K562 (cell line): ENCODE results near the gene COX14. TPM values are rescaled to one million over a fixed set of nuclear protein-coding genes. Genes with fewer than 3 reads are reported as not detected.
A peak's percentile ranks its signal among the peaks of the same experiment; 100 is the strongest.

Experiments used
- ATAC-seq: fragments of 200-7000 bp; cut with Tn5 transposase; 3 replicates; pipeline ENCODE4 v1.9.1; 2020; ENCODE audit warnings: moderate library complexity
- BruUV-seq: library from RNA; stranded (reverse); fragments of 400-500 nt; replicated peaks from 2 replicates; lab custom pipeline; 2021; lab: Mats Ljungman, UMichigan
- CTCF ChIA-PET: fragments of 300-600 bp; formaldehyde crosslinking; extraction: SDS; loops from one replicate; lab custom pipeline; 2021; ENCODE audit warnings: low intra/inter-chr PET ratio; lab: Yijun Ruan, JAX
- POLR2A ChIA-PET: fragments of 300-600, 350-650 bp; sonication (Branson Sonifier 250); formaldehyde crosslinking; extraction: SDS; loops from one replicate; lab custom pipeline; 2021; ENCODE audit warnings: antibody characterized with exemption, inconsistent platforms; lab: Yijun Ruan, JAX
- DNase-seq, 4 experiments: peaks; one replicate each; pipeline versions ENCODE4 v3.0.0 to v3.0.0-alpha.2; 2011 to 2018; ENCODE audit warnings: low spot score in 3 of 4, mixed read lengths in 3 of 4; ENCODE audit errors: extremely low read depth in 1 of 4
- FAIRE-seq: peaks from 2 replicates; lab custom pipeline; 2011; peaks lifted over from hg19 to GRCh38; lab: Jason Lieb, UNC
- H2AFZ ChIP-seq: 2 replicates; pipeline ENCODE4 v1.6.0; 2011; ENCODE audit warnings: low read depth, low read length, control low read depth, inconsistent platforms
- H3K27ac ChIP-seq: fragments of 200-600 bp; 3 replicates; pipeline ENCODE4 v1.8.0; 2011; ENCODE audit warnings: low read depth, mild to moderate bottlenecking, control low read depth, inconsistent platforms, low read length, moderate library complexity, mixed read lengths; ENCODE audit errors: extremely low read depth
- H3K27me3 ChIP-seq, 2 experiments: fragments of 300-600 bp in 1 of 2; 2 replicates in 1 of 2; 3 replicates in 1 of 2; pipeline versions ENCODE4 v1.6.0 to v1.8.0; 2011; ENCODE audit warnings: inconsistent platforms in 2 of 2, low read length in 2 of 2, mild to moderate bottlenecking in 1 of 2, mixed read lengths in 1 of 2, moderate library complexity in 1 of 2; ENCODE audit not compliant: control insufficient read depth in 2 of 2, insufficient read depth in 2 of 2
- H3K36me3 ChIP-seq: fragments of 300-600 bp; 3 replicates; pipeline ENCODE4 v1.8.0; 2011; ENCODE audit warnings: mild to moderate bottlenecking, low read length, inconsistent platforms; ENCODE audit not compliant: control insufficient read depth, insufficient read depth
- H3K4me1 ChIP-seq, 2 experiments: fragments of 200-600 bp in 1 of 2; replicated peaks in 1 of 2; 2 replicates in 1 of 2; 3 replicates in 1 of 2; pipeline versions ENCODE4 v1.5.1 to v1.8.0; 2011; ENCODE audit warnings: inconsistent platforms in 2 of 2, low read length in 2 of 2, mild to moderate bottlenecking in 1 of 2, mixed read lengths in 1 of 2, moderate library complexity in 1 of 2; ENCODE audit not compliant: control insufficient read depth in 2 of 2, insufficient read depth in 2 of 2
- H3K4me2 ChIP-seq: 2 replicates; pipeline ENCODE4 v1.6.1; 2011; ENCODE audit warnings: low read length, control low read depth, inconsistent platforms, mixed read lengths; ENCODE audit not compliant: insufficient read depth
- H3K4me3 ChIP-seq: fragments of 200-600 bp; sonication (generic), shearing (Covaris generic); 2 replicates; pipeline ENCODE4 v1.5.1; 2016; ENCODE audit warnings: control low read depth, inconsistent platforms
- H3K79me2 ChIP-seq: fragments of 200-600 bp; 3 replicates; pipeline ENCODE4 v1.8.0; 2011; ENCODE audit warnings: low read length, inconsistent platforms; ENCODE audit not compliant: control insufficient read depth, insufficient read depth
- H3K9ac ChIP-seq, 2 experiments: 2 replicates each; pipeline versions ENCODE4 v1.6.0 to v1.6.1; 2011; ENCODE audit warnings: low read depth in 2 of 2, low read length in 2 of 2, control low read depth in 1 of 2, inconsistent platforms in 1 of 2, mild to moderate bottlenecking in 1 of 2, mixed read lengths in 1 of 2; ENCODE audit not compliant: insufficient read depth in 1 of 2
- H3K9me1 ChIP-seq: one replicate; pipeline ENCODE4 v1.6.0; 2011; ENCODE audit warnings: inconsistent platforms, mild to moderate bottlenecking, low read length, moderate library complexity; ENCODE audit not compliant: control insufficient read depth, insufficient read depth
- H3K9me3 ChIP-seq: replicated peaks from 2 replicates; pipeline ENCODE4 v1.5.1; 2011; ENCODE audit warnings: low read depth, low read length, inconsistent platforms; ENCODE audit not compliant: control insufficient read depth, insufficient read depth
- H4K20me1 ChIP-seq: replicated peaks from 2 replicates; pipeline ENCODE4 v1.6.1; 2011; ENCODE audit warnings: low read length, inconsistent platforms, mixed read lengths; ENCODE audit not compliant: control insufficient read depth, insufficient read depth
- SRSF3 ChIP-seq: fragments of 200-400 bp; formaldehyde crosslinking; IDR thresholded peaks from 2 replicates; pipeline ENCODE4 v1.6.1; 2016; ENCODE audit warnings: mild to moderate bottlenecking, low read length, moderate library complexity; ENCODE audit not compliant: insufficient read depth
- WGBS: fragments of 100-300 bp; shearing (Covaris generic); methylation state at CpG from one replicate; pipeline ENCODE4 v1.1.6; 2016; ENCODE audit warnings: low coverage, mixed read lengths; ENCODE audit not compliant: insufficient coverage; ENCODE audit errors: missing lambda C conversion rate; 5-methylcytosine and 5-hydroxymethylcytosine counted together
- in situ Hi-C: fragments of 300-500 bp; cut with MboI; formaldehyde crosslinking; loops from 4 replicates; pipeline ENCODE4 v1.15.0; 2018; ENCODE audit warnings: inconsistent platforms, mixed read lengths
- intact Hi-C: fragments of 100-400 bp; cut with micrococcal nuclease; formaldehyde crosslinking; loops from 2 replicates; pipeline ENCODE4 v1.14.2; 2022
- polyA plus RNA-seq, 8 experiments: library from polyadenylated mRNA; depleted of rRNA in 4 of 8; stranded (reverse) in 5 of 8; unstranded in 3 of 8; fragments of >200 nt; fragmentation: Nextera tagmentation in 2 of 8; fragmentation: Illumina TruSeq in 1 of 8; extraction: Ambion mirVana in 2 of 8; extraction: Trizol in 1 of 8; gene quantifications; 2 replicates each; pipeline versions ENCODE4 v1.2.1 to v1.2.3, GENCODE V29; 2011 to 2014; ENCODE audit warnings: inconsistent platforms in 1 of 8, missing spikeins in 1 of 8
- total RNA-seq, 7 experiments: library from RNA; depleted of rRNA in 6 of 7; stranded (reverse); fragments of >200 nt in 6 of 7; fragmentation: Illumina TruSeq in 2 of 7; extraction: Trizol in 2 of 7; gene quantifications; 2 replicates each; pipeline versions ENCODE4 v1.2.1 to v1.2.3, GENCODE V29; 2011 to 2021; ENCODE audit warnings: low replicate concordance in 1 of 7
- TF ChIP-seq, protein P1 (sequence below): sonication (generic); formaldehyde crosslinking; IDR thresholded peaks from 2 replicates; pipeline ENCODE4 v1.8.1; 2023; ENCODE audit warnings: mild to moderate bottlenecking, missing genetic modification reagents

COX14 gene
- total and polyA plus RNA-seq, 9 of the 15 experiments (the other 6 are each of a cell fraction or from before 2014, with no cell fraction given): 44.4 to 269 (median 53.4) TPM

DNA sequence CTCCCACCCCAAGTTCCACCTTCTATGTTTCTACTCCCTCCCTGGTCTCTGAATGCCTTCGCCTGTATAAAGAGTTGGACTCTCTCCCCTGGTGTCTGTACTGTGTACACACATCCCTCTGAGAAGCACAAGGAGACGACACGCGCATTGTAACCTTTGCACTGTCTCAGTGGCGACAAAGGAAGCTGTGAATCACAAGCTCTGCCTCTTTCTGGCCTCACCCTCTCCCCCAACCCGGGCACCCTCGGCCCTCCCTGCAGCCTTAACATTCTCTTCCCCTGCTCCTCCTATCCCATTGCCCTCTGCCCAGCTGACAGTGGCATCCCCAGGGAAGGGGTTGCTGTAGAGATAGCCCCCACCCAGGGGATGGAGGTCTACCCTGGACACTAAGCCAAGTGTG, 29.4 kb upstream of the COX14 start:
- H3K9me3 ChIP-seq: no peaks in the 10 kb centered on the region
- DNase-seq: no peak
- H4K20me1 ChIP-seq: peaks cover 5% of the 10 kb centered on the region
- intact Hi-C loops: no loop called here
- H3K4me2 ChIP-seq: no peak overlapping the region
- H3K4me3 ChIP-seq: no peak overlapping the region
- peaks cover 10% of the 10 kb centered on the region for H3K79me2 ChIP-seq
- no peaks in the 10 kb centered on the region for H3K27me3 ChIP-seq
- H2AFZ ChIP-seq: no peak overlapping the region
- H3K9me1 ChIP-seq: no peaks in the 10 kb centered on the region
- H3K27ac ChIP-seq: no peak overlapping the region
- in situ Hi-C loops: loop anchor here (5.0 kb wide), 1 partner anchor 95 kb away; no protein-coding TSS in a partner anchor
- CTCF ChIA-PET: no interaction called here
- BruUV-seq: no TSS peak
- 52% methylated on average over 7 of the region's 7 CpGs for WGBS
- no peak for ATAC-seq
- peaks cover 10 to 21% of the 10 kb centered on the region in 2 experiments; a peak in 4 of 5 replicates for H3K4me1 ChIP-seq
- no peak for TF ChIP-seq SRSF3
- TF ChIP-seq, protein P1, sequence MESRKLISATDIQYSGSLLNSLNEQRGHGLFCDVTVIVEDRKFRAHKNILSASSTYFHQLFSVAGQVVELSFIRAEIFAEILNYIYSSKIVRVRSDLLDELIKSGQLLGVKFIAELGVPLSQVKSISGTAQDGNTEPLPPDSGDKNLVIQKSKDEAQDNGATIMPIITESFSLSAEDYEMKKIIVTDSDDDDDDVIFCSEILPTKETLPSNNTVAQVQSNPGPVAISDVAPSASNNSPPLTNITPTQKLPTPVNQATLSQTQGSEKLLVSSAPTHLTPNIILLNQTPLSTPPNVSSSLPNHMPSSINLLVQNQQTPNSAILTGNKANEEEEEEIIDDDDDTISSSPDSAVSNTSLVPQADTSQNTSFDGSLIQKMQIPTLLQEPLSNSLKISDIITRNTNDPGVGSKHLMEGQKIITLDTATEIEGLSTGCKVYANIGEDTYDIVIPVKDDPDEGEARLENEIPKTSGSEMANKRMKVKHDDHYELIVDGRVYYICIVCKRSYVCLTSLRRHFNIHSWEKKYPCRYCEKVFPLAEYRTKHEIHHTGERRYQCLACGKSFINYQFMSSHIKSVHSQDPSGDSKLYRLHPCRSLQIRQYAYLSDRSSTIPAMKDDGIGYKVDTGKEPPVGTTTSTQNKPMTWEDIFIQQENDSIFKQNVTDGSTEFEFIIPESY (CRISPR knock-in tag): peak; percentile 64; the same call in 1 of the 2 replicates
- peaks cover 18% of the 10 kb centered on the region; the same call in 2 of the 3 replicates for H3K36me3 ChIP-seq
- POLR2A ChIA-PET: interaction anchor here (0.6 to 1.2 kb wide), 5 partner anchors 103 to 849 kb away, joined by 3 to 4 read pairs (median 3); partner anchors contain the start of gene BCDIN3D
- FAIRE-seq: peak; percentile 23
- no peak overlapping the region; a peak in 1 of 4 replicates for H3K9ac ChIP-seq
